ENCODE data around the gene ARMC9.

GRCh38 chr2:231213931-231214642, 15.7 kb downstream of the ARMC9 start:
- TF ChIP-seq CTCF (IDR thresholded peaks at IDR 0.05) (no peak), POLR2A (IDR thresholded peaks at IDR 0.05) (no peak)

Data from heart left ventricle (tissue), 13 donors.